ENCODE results near the gene COG4.

COG4 gene

DNA sequence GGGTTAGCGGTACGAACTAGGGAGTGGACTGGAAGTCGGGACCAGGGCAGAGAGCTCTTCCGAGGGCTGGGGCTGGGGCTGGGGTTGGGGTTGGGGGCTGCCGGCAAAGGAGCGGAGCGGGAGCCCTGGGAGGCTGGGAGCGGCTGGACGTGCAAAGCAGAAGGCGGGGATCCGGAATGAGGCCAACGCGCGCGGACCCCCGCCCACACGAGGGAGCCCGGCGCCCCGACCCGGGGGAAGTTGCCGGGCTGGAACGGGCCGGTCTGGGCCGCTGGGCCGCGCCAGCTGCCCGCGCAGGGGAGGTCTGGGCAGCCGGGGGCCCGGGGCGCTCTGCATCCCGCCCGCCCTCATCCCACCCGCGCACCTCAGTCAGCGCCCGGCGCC, 84.8 kb downstream of the COG4 start:
- H3K27me3 Mint-ChIP-seq (ENCODE audit: low read depth, poor library complexity), result no peaks in the 10 kb centered on the region

DNA sequence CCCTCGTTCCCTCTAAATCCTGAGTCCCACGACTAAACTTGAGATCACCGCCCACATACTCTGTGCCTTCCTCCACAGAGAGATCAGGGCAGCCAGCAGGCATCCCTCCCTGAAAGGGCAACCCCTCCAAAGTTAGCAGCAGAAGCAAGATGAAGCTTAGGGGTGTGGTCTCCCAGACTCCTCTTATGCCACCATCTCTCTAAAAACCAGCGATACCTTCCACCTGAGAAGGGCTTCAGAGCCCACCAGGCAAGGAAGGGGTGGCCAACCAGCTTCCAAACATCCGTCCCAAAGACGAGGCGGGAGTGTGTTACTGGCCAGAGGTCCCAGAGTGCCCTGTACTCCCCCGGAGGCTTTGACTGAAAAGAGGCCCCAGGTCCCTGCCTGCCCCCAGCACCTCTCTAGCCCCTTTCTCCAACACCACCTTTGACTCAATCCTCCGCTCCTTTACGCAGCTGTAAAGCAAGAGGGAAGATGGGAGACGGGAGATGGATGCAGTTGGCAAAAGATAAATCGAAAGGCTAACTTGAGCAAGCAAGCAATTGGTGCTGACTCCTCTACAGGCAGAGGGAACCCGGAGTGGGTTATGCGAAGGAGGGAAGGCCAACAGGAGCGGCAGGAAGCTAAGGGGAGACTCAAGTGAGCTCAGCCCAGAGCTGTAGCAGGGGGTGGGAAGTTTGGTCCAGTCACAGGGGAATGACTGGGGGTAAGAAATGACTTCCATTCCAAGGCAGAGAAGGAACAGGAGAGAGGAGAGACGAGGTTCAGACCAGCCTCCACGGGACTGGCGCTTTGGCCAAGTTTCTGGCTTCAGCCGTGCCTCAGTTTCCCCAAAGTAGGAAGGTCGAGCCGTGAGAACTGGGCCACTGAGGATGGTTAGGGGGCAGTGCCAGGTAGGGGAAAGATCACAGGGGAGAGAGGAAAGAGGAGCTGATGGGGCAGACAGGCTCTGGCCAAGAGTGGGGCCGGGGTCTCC, 85.5 kb downstream of the COG4 start:
- H3K9me3 Mint-ChIP-seq, result no peaks in the 10 kb centered on the region
- H3K27me3 Mint-ChIP-seq (ENCODE audit: low read depth, poor library complexity), result no peaks in the 10 kb centered on the region
- DNase-seq, result no peak
- peaks cover 77% of the 10 kb centered on the region for H3K4me1 Mint-ChIP-seq
- peak overlapping the region; percentile 94 for H3K4me3 Mint-ChIP-seq
- TF ChIP-seq, protein P1, sequence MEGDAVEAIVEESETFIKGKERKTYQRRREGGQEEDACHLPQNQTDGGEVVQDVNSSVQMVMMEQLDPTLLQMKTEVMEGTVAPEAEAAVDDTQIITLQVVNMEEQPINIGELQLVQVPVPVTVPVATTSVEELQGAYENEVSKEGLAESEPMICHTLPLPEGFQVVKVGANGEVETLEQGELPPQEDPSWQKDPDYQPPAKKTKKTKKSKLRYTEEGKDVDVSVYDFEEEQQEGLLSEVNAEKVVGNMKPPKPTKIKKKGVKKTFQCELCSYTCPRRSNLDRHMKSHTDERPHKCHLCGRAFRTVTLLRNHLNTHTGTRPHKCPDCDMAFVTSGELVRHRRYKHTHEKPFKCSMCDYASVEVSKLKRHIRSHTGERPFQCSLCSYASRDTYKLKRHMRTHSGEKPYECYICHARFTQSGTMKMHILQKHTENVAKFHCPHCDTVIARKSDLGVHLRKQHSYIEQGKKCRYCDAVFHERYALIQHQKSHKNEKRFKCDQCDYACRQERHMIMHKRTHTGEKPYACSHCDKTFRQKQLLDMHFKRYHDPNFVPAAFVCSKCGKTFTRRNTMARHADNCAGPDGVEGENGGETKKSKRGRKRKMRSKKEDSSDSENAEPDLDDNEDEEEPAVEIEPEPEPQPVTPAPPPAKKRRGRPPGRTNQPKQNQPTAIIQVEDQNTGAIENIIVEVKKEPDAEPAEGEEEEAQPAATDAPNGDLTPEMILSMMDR (IDR thresholded peaks at IDR 0.05), result no peak
- peak overlapping the region; percentile 98 for H3K27ac Mint-ChIP-seq
- peaks cover 13% of the 10 kb centered on the region for H3K36me3 Mint-ChIP-seq (ENCODE audit: low read depth)

More for the DNA sequence above, 84.8 kb downstream of the COG4 start:
- no peak for DNase-seq
- Mint-ChIP-seq H3K36me3 (ENCODE audit: low read depth) (peaks cover 13% of the 10 kb centered on the region), H3K4me1 (peaks cover 70% of the 10 kb centered on the region), H3K9me3 (no peaks in the 10 kb centered on the region), H3K4me3 (peak overlapping the region; percentile 94), H3K27ac (peak overlapping the region; percentile 98)
- TF ChIP-seq, protein P1 (IDR thresholded peaks at IDR 0.05), result no peak

DNA sequence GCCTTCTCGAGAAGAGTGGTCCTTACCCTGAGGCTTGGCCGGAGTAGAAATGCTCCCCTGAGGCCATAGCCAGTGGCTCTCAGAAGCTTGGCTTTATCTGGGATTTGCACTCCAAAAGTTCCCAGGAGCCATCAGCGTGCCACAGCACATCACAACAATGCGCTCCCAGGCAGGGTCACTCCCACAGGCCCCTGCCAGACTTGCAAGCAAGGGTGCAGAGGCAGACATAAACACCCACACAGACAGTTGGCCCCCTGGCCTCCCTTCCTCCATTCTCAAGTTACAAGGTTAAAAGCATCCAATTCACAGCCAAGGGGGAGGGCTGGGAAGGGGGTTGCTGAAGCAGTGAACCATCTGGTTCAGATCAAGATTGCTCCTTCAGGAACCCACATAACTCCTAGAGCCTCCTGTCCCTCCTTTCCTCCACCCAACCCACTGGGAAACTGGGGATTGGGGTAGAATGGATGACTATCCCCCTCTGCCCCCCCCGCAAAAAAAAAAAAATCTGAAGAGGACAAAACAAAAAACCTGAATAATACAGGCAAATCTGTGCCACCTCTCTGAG, 86.3 kb downstream of the COG4 start:
- TF ChIP-seq, protein P1 (IDR thresholded peaks at IDR 0.05), result no peak
- H3K36me3 Mint-ChIP-seq (ENCODE audit: low read depth), result peaks cover 13% of the 10 kb centered on the region
- peak overlapping the region; percentile 94 for H3K4me3 Mint-ChIP-seq
- H3K27ac Mint-ChIP-seq, result peak overlapping the region; percentile 98
- H3K4me1 Mint-ChIP-seq, result peaks cover 84% of the 10 kb centered on the region
- H3K9me3 Mint-ChIP-seq, result no peaks in the 10 kb centered on the region
- DNase-seq, result peak; percentile 76
- no peaks in the 10 kb centered on the region for H3K27me3 Mint-ChIP-seq (ENCODE audit: low read depth, poor library complexity)

DNA sequence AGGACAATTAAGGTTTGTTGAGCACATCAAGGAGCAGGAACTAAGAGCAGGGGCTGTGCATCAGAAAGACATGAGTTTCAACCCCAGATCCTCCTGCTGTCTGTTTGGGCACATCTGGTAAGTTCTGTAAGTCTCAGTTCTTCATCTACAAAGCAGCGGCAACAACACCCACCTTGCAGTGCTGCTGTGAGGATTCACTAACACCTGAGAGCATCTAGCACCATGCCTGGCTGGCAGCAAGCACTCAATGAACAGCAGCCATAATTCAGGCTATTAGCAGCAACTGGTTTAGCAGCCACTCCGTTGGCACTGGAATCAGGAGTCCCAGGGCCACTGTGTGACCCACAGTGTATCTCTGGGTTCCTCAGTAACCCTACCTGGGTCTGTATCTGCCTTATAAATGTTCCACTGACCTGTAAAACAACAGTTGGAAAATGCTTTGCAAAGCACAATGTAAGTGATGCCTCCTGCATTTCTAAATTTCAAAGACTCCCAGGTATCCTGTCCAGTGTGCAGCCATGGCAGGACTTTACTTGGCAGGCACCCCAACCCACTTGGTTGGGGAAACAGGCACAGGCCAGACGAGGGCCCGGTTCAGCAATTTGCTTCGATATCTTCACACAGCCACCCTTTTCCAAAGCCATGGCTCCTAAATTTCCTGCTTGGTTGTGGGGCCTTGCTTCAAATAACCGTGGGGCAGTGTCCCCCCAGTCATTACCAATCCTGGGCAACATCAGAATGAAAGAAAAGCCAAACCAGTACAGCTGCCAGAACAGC, 88.7 kb downstream of the COG4 start:
- H3K27me3 Mint-ChIP-seq (ENCODE audit: low read depth, poor library complexity), result no peaks in the 10 kb centered on the region
- H3K4me3 Mint-ChIP-seq, result peak overlapping the region; percentile 25
- no peak for DNase-seq
- peaks cover 86% of the 10 kb centered on the region for H3K4me1 Mint-ChIP-seq
- no peaks in the 10 kb centered on the region for H3K9me3 Mint-ChIP-seq
- TF ChIP-seq, protein P1 (IDR thresholded peaks at IDR 0.05), result no peak
- H3K27ac Mint-ChIP-seq, result no peak overlapping the region
- peaks cover 13% of the 10 kb centered on the region for H3K36me3 Mint-ChIP-seq (ENCODE audit: low read depth)

DNA sequence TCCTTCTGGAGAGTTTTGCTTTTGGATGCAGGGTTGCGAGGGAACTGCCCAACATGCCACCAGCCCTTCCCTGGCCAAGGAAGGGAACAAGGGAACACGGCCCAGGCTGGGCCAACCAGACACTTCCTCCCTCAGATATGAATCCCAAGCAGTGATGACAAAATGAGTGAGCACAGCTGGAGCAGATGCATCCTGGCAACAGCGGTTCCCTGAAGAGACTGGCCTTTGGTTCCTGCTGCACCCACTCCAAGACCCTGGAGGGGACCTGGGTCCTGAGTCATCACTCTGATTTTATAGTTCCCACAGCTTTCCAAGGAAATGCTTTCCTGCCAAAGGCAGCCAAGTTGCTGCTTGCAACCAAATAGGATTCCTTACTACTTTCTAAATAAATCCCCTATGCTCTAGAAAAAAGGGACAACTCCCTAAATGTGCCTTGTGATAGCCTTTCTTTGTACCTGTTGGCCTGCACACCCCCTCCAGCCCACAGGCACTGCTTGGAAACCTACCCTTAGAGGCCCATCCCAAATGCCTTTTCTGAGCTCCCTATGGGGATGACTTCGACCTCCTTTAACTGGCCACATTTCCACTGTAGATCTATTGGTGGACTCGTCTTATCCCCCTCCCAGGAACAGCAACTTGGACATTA, 89.8 kb downstream of the COG4 start:
- TF ChIP-seq, protein P1 (IDR thresholded peaks at IDR 0.05), result no peak
- Mint-ChIP-seq H3K36me3 (ENCODE audit: low read depth) (peaks cover 13% of the 10 kb centered on the region), H3K4me3 (peak overlapping the region; percentile 49), H3K4me1 (peaks cover 89% of the 10 kb centered on the region), H3K27ac (peak overlapping the region; percentile 78), H3K27me3 (ENCODE audit: low read depth, poor library complexity) (no peaks in the 10 kb centered on the region), H3K9me3 (no peaks in the 10 kb centered on the region)
- no peak for DNase-seq
